ENCODE measurements around the gene OR8J1.

DNA sequence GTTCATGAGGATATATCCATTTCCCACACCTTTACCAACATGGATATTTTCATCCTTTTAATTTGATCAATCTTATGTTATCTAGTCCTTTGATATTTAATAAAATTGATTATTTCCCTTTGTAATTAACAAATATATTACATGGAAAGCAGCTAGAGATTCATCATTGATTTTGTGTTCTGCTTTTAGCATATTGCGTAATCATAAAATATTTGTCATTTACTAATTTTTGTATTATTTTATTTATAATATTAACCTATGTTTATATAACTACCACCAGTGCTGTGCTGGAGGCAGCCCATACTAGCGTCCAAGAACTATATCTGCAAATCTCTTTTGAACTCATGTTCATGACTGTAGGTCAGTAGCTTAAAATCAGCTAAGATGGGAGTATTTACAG is 26.0 kb downstream of the OR8J1 start:
- TF ChIP-seq CTCF (IDR thresholded peaks at IDR 0.05), result no peak
- no peak for TF ChIP-seq POLR2A (IDR thresholded peaks at IDR 0.05)

All from lower leg skin (tissue), 3 donors.